LHCN-M2 (cell line): ENCODE measurements around the gene ETS2. TPM values are rescaled to one million over a fixed set of nuclear protein-coding genes. Genes with fewer than 3 reads are reported as not detected.

Experiments
- DNase-seq: peaks from one replicate; pipeline ENCODE4 v3.0.0-alpha.2; 2012; ENCODE audit warnings: low read depth
- total RNA-seq: library from RNA; depleted of rRNA; stranded (reverse); fragments of >200 nt; gene quantifications from 2 replicates; pipeline ENCODE4 v1.2.3, GENCODE V29; 2014

Gene ETS2
- total RNA-seq, 1 experiment from 2014 or later: 7.3 TPM

DNA sequence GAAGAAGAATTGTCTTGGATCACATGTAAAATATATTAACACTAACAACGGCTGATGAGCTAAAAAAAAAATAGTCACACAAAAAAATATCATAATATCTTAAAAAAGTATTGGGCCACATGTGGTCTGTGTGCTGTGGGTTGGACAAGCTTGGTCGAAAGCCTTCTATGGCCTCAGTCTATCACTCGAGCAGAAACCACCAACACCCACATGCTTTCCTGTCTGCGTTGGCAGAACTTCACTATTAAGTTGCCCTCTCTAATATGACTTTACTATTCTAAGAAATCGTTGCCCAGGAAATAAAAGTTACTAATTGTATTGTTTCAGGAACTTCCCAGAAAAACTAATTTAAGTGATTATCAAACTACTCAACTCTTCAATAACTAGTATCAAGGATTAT is 28.2 kb upstream of the ETS2 start:
- DNase-seq: no peak

DNA sequence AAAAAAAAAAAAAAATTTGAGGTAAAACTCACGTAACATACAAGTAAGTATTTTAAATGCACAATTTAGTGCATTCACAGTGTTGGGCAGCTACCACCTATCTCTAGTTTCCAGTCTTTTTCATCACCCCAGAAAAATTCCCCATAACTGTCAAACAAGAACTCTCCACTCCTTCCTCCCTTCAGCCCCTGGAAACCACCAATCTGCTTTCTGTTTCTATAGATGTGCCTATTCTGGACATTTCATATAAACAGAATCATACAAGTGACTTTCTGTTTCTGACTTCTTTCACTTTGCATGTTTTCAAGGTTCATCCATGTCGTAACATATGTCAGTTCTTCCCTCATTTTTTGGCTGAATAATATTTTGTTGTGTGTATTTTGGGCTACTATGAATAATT is 24.9 kb upstream of the ETS2 start:
- no peak for DNase-seq

DNA sequence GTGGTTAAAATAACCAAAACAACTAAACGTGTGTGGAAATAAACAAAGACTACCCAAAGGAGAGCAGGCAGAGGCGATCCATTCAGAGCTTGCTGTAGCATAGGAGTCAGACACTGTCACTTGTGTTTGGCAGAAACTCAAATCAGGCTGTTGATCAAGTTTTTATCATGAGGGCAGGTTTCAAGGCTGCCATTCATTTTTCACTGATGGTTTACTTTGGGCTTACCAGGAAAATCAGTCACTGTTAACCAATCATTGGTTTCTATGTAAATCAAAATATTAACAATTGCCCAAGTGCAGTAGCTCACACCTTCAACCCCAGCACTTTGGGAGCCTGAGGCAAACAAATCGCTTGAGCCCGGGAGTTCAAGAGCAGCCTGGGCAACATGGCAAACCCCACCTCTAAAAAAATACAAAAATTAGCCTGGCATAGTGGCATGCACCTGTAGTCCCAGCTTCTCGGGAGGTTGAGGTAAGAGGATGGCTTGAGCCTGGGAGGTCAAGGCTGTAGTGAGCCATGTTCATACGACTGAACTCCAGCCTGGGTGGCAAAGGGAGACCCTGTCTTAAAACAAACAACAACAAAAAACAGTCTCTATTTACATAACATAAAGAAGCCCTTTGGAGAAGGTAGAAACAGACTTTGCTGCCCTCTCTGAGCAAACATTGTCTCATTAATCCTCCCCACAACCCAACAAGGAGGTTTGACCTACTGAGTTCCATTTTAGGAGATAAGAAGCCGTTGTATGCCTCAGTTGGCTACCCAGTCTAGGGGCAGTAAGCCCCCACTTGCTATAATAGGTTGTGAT is 21.1 kb upstream of the ETS2 start:
- no peak for DNase-seq

DNA sequence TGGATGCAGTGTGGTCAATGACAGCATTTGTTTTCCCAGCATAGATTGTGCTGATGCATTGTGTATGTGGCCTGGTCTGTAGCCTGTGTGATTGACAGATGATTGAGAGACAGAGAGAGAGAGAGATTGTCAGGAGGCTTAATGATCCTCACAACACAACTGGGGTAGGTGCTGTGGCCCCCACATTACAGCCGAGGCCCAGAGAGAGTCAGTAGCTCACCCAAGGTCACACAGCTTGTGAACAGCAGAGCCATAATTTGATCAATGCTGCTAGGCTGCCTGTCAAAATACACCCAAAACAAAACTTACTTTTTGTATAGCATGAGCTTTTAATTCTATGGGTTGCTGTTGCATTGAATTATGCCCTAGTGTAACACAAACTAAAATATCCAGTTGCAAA is 20.2 kb upstream of the ETS2 start:
- no peak for DNase-seq

DNA sequence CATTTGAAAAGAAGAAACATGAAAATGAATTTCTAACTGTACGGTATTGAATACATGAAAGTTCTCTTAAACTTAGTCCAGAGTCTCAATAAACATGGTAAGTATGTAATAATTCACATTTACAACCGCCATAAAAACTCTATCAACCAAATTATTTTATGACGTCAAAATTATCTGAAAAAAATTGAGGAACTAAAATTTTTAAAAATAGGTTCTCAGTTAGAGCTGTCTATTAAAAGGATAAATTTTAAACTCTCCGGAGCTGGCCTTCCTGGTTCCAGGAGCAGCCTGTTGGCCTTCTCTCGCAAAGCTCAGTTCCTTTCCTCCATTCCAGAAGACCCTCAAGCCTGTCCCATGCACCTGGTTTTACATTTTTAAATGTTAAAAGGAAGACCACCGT is 18.7 kb upstream of the ETS2 start:
- no peak for DNase-seq

DNA sequence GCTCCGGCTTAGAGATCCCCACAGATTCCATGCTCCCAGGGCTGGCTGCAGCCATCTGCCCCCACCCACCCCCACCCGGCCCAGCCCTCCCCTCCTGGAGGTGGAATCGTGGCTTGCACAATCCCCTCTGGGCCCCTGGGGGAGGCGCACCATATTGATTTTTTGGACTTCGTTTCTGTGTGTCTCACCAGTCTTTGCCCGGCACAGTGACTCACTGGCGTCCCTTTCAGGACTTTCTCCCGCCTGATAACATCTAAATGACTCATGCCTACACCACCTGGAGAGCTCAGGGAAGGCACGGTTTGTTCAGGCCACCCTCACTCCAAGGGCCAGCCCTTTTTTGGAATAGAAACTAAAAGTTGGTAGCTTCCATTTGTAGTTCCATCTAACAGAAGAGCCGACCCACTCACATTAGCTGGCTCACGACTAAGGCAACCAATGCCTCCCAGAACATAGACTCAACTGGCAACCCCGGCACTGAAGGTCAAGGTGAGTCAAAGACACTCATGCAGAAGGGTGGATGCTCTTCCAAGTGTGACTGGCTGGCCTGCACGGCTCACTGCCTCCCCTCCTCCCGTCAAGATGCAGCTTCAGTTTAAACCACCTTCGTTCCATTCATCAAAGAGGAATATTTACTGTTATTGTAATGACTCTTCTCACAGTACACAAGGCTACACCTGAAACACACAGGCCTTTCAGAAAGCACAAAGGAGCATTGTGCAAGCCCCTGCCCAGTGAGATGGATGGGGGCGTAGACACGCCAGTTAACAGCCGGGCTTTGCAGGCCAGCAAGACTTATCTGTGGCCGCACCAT is 18.1 kb upstream of the ETS2 start:
- DNase-seq: peak; percentile 42

DNA sequence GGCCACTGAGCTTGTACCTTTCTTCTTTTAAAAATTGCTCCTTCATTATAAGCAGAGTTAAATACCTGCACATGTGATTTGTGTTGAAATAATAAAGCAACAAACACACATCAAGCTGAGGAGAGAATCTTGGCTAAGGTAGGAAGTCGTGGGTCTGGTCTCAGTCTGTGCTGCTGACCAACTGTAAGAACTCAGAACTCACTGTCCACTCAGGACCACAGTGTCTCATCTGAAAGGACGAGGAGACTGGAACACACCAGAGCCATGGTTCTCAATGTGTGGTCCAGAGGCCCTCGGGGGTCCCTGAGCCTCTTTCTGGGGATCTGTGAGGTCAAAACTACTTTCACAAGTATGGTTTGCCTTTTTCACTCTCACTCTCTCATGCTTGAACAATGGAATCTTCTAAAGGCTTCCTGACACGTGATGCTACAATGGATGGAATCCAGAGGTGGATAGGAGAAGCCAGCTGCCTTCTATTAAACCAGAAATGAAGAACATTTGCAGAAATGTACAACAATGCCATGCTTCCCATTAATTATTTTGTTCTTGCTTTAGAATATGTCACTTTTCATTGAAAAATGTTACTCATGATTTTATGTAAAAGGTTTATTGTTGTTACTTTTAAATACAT is 17.3 kb upstream of the ETS2 start:
- no peak for DNase-seq

DNA sequence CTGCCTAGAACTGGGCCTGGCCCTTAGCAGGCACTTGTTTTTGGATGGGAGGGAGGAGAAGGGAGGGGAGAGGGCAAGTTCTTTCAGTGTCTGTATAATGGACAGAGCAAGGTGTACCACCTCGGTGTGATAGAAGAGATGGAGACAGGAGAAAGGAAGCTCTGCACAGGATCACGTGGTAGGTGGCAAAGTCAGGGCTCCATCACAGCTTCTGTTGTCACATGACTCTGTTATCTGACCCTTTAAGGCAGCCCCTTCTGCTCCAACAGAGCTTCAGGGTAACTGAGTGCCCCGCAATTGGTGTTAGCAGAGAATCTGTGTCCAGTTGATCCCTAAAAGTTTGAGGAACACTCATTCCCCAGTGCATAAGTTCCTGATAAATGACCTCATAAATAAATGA is 16.5 kb upstream of the ETS2 start:
- DNase-seq: no peak

DNA sequence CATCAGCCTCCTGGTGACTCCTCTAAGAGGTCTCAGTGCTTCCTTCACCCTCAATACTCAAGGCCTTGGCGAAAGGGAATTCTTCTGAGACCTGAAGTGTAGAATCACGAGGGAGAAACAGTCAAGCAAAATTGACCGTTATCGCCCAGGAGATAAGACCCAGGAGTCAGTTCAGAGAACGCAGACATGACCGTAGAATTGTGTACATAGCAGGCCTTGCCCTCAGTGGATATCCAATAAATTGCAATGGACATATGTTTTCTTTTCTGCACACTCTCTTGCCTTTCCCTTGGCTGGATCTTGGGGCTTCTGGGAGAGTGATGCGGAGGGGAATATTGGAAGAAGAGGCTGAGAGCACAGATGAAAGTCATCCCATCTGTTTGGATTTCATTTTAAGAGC is 15.7 kb upstream of the ETS2 start:
- DNase-seq: no peak

DNA sequence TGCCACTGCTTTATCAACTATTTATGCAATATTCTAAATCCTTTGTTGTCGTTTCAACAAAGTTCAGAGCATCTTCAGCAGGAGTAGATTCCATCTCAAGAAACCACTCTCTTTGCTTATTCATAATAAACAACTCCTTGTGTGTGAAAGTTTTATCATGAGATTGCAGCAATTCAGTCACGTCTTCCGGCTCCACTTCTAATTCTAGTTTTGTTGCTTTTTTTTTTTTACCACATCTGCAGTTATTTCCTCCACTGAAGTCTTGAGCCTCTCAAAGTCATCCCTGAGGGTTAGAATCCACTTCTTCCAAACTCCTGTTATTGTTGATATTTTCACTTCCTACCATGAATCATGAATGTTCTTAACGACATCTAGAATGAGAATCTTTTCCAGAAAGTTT is 14.8 kb upstream of the ETS2 start:
- DNase-seq: no peak

DNA sequence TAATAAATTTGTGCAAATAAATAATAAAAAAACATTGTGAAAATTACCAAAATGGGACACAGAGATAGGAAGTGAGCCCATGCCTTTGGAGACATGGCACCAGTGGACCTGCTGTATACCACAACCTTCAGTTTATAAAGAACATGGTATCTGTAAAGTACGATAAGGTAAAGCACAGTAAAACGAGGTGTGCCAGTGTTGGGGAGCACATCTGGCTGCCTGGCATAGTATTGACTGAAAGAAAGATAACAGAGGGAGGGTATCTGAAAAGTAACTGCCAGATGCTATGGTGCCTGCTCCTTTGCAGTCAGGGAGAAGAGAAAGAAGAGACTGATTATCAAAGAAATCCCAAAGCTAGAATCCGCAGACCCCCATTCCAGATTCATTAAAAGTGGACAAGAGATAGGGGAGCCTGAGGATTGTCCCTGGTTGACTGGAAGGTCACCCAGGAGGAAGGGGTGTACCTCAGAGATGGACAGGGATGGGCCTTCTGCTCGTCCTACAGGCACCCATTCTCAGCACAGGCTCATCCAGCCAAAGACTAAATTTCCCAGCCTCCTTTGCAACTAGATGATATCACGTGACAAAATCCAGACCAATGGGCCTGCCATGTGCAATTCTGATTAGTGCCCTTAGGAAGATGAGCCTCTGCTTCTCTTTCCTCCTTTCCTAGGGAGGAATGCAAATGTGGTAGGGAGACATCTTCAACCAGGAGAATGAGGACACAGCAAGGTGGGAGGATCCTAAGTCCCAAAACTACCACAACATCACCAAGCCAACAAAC is 12.9 kb upstream of the ETS2 start:
- DNase-seq: no peak

DNA sequence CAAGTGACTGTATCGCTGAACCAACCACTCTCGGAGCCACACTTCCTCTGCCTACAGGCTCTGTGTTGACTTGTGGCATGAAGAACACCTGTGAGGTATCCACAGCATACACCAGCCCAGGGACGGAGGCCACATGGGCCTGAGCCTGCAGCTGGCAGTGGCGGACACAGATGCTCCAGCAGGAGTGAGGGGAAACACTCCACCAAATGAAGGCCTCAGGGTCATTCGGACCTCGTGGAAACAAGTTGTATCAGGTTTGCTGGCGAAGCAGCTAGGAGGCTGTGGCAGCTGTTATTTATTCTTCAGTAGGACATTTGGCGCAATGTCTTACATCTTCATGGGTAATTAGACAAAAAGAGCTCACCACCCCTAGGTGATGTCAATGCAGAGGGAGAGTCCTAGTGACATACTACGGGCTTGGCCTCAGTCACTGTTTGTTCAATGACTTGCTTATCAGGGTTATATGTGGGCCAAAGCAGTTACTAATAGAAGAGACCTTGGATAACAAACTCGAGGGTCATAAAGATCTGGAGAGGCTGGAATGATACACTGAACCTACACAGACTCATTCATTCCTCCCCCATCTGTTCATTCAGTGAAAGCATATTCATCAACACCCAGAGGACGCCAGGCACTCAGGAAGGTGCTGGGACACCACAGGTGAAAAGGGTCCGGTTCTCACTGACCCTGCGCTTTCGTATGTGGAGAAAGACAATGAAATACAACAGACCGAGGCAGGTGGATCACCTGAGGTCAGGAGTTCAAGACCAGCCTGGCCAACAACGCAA is 11.6 kb upstream of the ETS2 start:
- no peak for DNase-seq

DNA sequence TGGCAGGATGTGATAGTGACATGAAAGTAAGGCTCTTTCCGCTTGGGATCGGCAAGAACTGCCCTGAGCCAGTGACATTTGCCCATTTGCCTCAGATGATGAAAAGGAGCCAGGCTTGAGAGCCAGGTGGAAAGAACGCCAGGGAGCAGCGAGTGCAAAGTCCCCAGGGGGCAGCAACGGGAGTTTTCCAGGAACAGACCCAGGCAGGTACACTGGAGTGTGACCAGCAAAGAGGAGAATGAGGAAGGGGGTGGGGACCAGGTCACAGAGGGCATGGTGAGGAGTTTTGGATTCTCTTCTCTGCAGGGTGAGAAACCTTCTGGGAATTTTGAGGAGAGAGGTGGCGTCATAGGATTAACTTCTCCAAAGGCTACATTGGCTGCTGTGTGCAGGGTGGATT is 10.8 kb upstream of the ETS2 start:
- no peak for DNase-seq

DNA sequence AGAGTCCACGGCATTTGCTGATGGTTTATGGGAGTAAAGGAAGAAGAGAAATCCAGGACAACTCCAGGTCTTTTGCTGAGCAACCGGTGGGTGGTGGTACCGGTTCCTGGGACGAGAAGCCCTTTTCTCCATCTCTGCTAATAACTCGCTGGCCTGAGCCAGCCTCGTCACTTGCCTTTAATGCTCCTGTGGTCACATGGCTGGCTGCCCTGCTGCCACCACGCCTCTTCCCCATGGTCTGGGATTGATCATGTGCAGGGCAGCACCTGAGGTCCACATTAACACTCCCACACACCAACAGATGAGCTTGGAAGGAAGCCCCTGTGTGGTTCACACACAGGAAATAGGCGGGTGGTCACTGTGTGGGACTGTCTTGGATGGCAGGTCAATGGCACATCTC is 10.3 kb upstream of the ETS2 start:
- no peak for DNase-seq

DNA sequence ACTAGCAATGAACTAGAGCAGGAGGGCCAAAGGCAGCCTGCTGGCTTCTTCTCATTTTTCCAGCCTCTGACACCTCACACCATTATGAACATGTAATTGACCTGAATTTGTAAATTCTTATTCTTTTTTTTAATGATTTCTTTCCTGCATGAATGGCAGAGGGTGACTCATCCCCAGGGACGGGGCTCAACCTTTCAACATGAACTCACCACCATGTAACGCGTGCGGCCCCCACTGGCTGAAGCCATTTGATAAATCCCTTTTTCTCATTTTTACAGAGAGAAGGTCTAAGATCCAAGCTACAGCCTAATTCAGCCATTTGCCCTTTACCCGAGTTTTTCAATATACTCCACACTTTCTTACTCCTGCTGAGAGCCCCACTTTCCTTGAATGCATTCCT is 9.3 kb upstream of the ETS2 start:
- DNase-seq: no peak

DNA sequence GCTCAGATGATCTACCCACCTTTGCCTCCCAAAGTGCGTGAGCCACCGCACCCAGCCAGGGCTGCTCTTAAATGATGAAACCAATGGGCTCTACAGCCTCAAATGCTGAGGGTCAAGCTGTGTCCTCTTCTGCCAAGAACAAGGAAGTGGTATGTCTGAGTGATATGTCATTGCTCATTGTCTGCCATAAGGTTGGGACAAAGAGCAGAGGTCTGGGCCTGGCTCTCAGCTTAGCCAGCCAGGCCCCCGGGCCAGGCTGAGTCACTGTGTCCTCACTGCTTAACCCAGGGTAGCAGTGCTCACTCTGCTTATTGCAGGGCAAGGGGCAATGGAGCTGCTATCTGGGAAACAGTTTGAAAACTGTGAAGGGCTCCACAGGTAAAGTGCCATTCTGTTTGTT is 8.3 kb upstream of the ETS2 start:
- DNase-seq: no peak

DNA sequence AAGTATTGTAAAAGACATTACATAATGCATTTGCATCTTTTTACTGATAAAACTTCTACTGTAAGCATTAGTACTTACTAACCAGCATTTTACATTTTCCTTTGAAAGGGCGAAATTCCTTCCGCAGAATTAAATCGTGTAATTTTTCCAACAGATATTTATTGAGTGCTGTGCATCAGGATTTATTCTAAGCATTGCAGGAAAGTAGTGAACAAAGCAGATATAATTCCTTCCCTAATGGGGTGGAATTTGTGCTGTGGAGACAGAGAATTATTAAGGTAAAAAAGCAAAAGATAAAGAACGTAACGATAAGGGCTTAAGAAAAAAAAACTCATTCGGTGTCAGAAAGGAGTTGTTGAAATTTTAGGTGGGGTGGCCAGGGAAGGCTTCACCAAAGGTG is 7.6 kb upstream of the ETS2 start:
- DNase-seq: no peak

DNA sequence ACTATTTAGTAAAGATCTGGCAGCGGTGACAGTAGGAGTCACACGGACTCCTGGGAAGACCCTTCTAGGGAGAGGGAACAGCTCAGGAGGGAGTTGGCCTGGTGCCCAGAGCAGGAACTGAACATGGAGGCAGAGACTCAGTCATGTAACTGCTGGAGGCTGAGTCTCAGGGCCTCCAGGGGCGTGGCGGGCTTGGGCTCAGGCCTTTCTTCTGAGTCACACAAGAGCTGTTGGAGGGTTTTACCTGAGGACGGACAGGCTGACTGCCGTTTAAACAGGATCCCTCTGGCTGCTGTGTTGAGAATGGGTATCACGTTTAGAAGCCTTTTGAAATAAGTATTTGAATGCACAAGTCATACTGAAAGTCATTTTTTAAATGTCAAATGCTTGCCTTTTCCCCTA is 7.2 kb upstream of the ETS2 start:
- no peak for DNase-seq

DNA sequence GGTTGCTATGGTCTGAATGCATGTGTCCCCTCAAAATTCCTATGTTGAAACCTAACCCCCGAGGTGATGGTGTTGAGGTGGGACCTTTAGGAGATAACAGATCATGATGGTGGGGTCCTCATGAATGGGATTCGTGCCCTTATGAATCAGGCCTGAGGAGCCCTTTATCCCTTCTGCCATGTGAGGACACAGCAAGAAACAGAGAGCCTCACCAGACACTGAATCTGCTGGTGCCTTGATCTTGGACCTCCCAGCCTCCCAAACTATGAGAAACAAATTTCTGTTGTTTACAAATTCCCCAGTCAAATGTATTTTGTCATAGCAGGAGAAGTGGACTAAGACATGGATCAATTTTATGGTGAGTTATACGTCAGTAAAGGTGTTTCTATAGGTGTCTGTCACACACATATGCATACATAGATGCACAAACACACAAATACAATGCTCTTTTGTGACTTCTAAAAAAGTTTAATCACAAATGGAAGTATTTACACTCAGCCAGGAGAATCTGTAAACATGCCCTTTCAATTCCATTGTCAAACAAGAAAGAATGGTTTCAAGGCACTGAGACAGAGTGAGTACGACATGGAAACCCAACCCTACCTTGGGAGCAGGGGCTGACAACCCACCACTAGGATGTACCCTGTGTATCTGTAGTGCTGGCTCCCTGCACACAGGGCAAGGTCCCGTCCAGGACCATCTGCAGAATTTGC is 5.5 kb upstream of the ETS2 start:
- no peak for DNase-seq
